ENCODE data around the gene VN1R4.

Gene VN1R4

GRCh38 chr19:53254411-53255341 lies 12.8 kb downstream of the VN1R4 start, which contains the start of gene ZNF677:
Gene ZNF677 (minus strand): TSS chr19:53254873. CDS start chr19:53251550, 3,323 bp downstream.
- no peaks in the 10 kb centered on the region for H4K20me1 ChIP-seq (ENCODE audit: low read depth, low read length)
- H3K36me3 ChIP-seq (ENCODE audit: low read length), result no peaks in the 10 kb centered on the region
- no peaks in the 10 kb centered on the region for H3K79me2 ChIP-seq (ENCODE audit: insufficient read depth, low read length)
- H3F3A ChIP-seq (ENCODE audit: insufficient read depth), result no peaks in the 10 kb centered on the region
- TF ChIP-seq EZH2phosphoT487 (conservative IDR thresholded peaks at IDR 0.05; ENCODE audit: low read length), result no peak
- TF ChIP-seq CTCF (IDR thresholded peaks at IDR 0.05; ENCODE audit: insufficient read depth, low read length, poor library complexity, severe bottlenecking), result no peak
- no peaks in the 10 kb centered on the region for H3K9me3 ChIP-seq (ENCODE audit: insufficient read depth, low read length)
- H3K9me2 ChIP-seq (replicated peaks; ENCODE audit: insufficient read depth, low read length), result no peaks in the 10 kb centered on the region
- H3K27me3 ChIP-seq (ENCODE audit: low read length), result no peaks in the 10 kb centered on the region
- no peak within 1 kb of the TSS for H3K4me2 ChIP-seq (ENCODE audit: low read depth, low read length, poor library complexity, severe bottlenecking)
- no peak within 1 kb of the TSS for H3K4me3 ChIP-seq (ENCODE audit: insufficient read depth, low read length, poor library complexity, severe bottlenecking)
- no peak within 1 kb of the TSS for H2AFZ ChIP-seq (ENCODE audit: low read depth, low read length, severe bottlenecking)
- H3K27ac ChIP-seq (ENCODE audit: low read depth, low read length), result no peak within 1 kb of the TSS
- no peak within 1 kb of the TSS for H3K9ac ChIP-seq (ENCODE audit: low read length)

GRCh38 chr19:53246498-53246897 lies 21.0 kb downstream of the VN1R4 start:
- Histone ChIP-seq H3K36me3 (ENCODE audit: low read length) (no peaks in the 10 kb centered on the region), H3K9me2 (replicated peaks; ENCODE audit: insufficient read depth, low read length) (no peaks in the 10 kb centered on the region), H2AFZ (ENCODE audit: low read depth, low read length, severe bottlenecking) (no peak overlapping the region), H4K20me1 (ENCODE audit: low read depth, low read length) (no peaks in the 10 kb centered on the region), H3K9me3 (ENCODE audit: insufficient read depth, low read length) (peaks cover 22% of the 10 kb centered on the region), H3K79me2 (ENCODE audit: insufficient read depth, low read length) (no peaks in the 10 kb centered on the region), H3K4me2 (ENCODE audit: low read depth, low read length, poor library complexity, severe bottlenecking) (no peak overlapping the region), H3K4me3 (ENCODE audit: insufficient read depth, low read length, poor library complexity, severe bottlenecking) (no peak overlapping the region), H3K9ac (ENCODE audit: low read length) (no peak overlapping the region), H3K27me3 (ENCODE audit: low read length) (no peaks in the 10 kb centered on the region), H3F3A (ENCODE audit: insufficient read depth) (no peaks in the 10 kb centered on the region), H3K27ac (ENCODE audit: low read depth, low read length) (no peak overlapping the region)
- TF ChIP-seq CTCF (IDR thresholded peaks at IDR 0.05; ENCODE audit: insufficient read depth, low read length, poor library complexity, severe bottlenecking) (no peak), EZH2phosphoT487 (conservative IDR thresholded peaks at IDR 0.05; ENCODE audit: low read length) (no peak)

DNA sequence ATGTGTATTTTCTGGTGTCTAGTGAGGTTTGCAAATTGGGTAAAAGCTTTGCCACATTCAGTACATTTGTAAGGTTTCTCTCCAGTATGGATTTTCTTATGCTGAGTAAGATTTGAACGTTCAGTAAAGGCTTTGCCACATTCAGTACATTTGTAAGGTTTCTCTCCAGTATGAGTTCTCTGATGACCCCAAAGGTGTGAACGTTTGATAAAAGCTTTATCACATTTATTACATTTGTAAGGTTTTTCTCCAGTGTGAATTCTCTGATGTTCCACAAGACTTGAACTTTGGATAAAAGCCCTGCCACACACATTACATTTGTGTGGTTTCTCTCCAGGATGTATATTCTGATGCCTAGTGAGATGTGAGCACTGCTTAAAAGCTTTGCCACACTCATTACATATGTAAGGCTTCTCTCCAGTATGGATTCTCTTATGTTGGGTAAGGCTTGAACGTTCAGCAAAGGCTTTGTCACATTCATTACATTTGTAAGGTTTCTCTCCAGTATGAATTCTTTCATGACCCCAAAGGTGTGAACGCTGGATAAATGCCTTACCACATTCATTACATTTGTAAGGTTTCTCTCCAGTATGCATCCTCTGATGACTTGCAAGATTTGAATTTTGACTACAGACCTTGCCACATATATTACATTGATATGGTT lies 30.3 kb downstream of the VN1R4 start:
- Histone ChIP-seq H3K9me2 (replicated peaks; ENCODE audit: insufficient read depth, low read length) (no peaks in the 10 kb centered on the region), H3K9me3 (ENCODE audit: insufficient read depth, low read length) (peaks cover 36% of the 10 kb centered on the region; the same call in 1 of the 2 replicates), H4K20me1 (ENCODE audit: low read depth, low read length) (no peaks in the 10 kb centered on the region), H3K27ac (ENCODE audit: low read depth, low read length) (no peak overlapping the region), H3K27me3 (ENCODE audit: low read length) (no peaks in the 10 kb centered on the region), H3K36me3 (ENCODE audit: low read length) (no peaks in the 10 kb centered on the region; the same call in 1 of the 2 replicates), H3K9ac (ENCODE audit: low read length) (no peak overlapping the region), H3F3A (ENCODE audit: insufficient read depth) (no peaks in the 10 kb centered on the region), H3K4me3 (ENCODE audit: insufficient read depth, low read length, poor library complexity, severe bottlenecking) (no peak overlapping the region), H3K4me2 (ENCODE audit: low read depth, low read length, poor library complexity, severe bottlenecking) (no peak overlapping the region), H3K79me2 (ENCODE audit: insufficient read depth, low read length) (no peaks in the 10 kb centered on the region), H2AFZ (ENCODE audit: low read depth, low read length, severe bottlenecking) (no peak overlapping the region)
- TF ChIP-seq EZH2phosphoT487 (conservative IDR thresholded peaks at IDR 0.05; ENCODE audit: low read length) (no peak), CTCF (IDR thresholded peaks at IDR 0.05; ENCODE audit: insufficient read depth, low read length, poor library complexity, severe bottlenecking) (no peak)
